Measurements from ENCODE around the gene FBXO24.
"Not testable (repeated sequence)": the region's sequence is repeated elsewhere in the genome, so short reads cannot be mapped to it uniquely, and the experiment has no call there.

FBXO24 gene

DNA sequence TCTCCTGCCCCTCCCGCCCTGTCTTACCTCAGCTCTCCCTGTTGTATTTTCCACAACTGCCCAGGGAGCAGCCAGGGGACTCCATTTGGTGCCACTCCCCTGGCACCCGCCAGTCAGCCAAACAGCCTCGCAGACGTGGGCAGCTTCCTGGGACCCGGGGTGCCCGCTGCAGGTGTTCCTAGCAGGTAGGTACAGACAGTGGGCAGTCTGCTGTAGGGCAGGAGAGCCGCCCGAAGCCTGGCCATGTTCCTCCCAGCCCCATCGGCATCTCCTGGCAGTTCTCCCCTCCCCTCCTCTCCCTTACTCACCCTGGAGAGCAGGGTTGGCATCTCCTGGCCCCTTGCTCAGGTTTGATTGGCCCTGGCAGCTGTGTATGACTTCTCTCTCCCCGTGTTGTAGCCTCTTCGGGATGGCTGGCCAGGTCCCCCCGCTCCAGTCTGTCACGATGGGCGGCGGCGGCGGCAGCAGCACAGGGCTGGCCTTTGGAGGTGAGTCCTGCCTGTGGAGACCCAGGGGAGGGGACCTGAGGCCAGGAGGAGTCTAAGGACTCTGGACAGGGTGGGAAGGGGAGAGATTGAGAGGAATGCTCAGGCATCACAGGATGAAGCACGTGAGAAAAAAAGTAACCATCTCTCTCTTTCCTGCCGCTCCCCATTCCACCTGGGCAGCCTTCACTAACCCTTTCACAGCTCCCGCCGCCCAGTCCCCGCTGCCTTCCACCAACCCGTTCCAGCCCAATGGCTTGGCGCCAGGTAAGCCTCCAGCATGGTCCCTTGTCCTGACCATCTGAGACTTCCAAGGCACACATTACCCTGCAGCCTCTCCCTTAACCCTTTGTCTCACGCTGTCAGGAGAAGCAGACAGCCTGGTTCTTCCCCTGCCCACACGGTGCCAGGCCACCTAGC, 23.7 kb upstream of the FBXO24 start:
- no peak overlapping the region for H3K27ac ChIP-seq
- TF ChIP-seq, protein P1, sequence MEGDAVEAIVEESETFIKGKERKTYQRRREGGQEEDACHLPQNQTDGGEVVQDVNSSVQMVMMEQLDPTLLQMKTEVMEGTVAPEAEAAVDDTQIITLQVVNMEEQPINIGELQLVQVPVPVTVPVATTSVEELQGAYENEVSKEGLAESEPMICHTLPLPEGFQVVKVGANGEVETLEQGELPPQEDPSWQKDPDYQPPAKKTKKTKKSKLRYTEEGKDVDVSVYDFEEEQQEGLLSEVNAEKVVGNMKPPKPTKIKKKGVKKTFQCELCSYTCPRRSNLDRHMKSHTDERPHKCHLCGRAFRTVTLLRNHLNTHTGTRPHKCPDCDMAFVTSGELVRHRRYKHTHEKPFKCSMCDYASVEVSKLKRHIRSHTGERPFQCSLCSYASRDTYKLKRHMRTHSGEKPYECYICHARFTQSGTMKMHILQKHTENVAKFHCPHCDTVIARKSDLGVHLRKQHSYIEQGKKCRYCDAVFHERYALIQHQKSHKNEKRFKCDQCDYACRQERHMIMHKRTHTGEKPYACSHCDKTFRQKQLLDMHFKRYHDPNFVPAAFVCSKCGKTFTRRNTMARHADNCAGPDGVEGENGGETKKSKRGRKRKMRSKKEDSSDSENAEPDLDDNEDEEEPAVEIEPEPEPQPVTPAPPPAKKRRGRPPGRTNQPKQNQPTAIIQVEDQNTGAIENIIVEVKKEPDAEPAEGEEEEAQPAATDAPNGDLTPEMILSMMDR (IDR thresholded peaks at IDR 0.05), result no peak
- no peak for TF ChIP-seq ZFX (IDR thresholded peaks at IDR 0.05; ENCODE audit: borderline replicate concordance)

DNA sequence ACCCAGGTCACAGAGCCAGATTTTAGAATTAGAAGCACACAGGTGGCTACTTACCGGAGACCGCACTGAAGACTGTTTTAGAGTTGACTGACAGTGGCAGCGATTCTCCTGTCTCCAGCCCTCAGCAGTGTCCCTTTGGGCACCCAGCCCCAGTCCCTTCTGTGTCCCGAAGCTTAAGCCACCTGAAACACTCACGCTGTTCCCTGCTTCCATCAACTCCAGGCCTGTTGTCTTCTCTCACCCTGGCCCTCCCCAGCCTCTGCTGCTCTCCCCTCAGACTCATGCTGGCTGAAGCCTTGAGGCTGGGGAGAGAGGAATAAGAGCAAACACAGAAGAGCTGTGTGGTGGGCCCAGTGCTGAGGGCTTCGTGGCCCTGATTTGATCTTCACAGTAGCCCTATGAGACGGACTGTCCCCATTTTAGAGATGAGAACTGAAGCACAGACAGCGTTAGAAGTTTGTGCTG, 23.0 kb upstream of the FBXO24 start:
- no peak for TF ChIP-seq ZFX (IDR thresholded peaks at IDR 0.05; ENCODE audit: borderline replicate concordance)
- TF ChIP-seq, protein P1 (IDR thresholded peaks at IDR 0.05), result no peak

DNA sequence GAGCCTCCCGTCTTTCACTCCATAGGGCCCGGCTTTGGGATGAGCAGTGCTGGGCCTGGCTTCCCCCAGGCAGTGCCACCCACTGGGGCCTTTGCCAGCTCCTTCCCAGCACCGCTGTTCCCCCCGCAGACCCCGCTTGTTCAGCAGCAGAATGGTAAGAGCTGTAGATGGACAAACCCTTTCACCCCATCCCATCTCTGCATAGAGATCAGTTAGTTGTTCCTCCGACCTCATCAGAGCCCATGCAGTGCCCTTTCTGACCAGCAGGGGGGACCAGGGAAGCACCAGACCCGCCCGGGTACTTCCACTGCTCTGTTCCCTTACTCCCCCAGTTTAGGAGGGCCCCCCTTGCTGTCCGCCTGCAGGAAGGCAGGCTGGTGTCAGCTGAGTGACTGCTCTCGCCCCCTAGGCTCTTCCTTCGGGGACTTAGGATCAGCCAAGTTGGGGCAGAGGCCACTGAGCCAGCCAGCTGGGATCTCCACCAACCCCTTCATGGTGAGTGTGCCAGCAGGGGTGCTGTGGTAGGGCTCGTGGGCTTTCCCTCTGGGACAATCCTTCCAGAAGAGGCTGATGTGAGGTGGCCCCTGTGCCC, 22.2 kb upstream of the FBXO24 start:
- no peak for TF ChIP-seq ZFX (IDR thresholded peaks at IDR 0.05; ENCODE audit: borderline replicate concordance)
- TF ChIP-seq, protein P1 (IDR thresholded peaks at IDR 0.05), result peak; percentile 98
- H3K27ac ChIP-seq, result no peak overlapping the region

More for the DNA sequence above, 23.0 kb upstream of the FBXO24 start:
- H3K27ac ChIP-seq, result no peak overlapping the region

DNA sequence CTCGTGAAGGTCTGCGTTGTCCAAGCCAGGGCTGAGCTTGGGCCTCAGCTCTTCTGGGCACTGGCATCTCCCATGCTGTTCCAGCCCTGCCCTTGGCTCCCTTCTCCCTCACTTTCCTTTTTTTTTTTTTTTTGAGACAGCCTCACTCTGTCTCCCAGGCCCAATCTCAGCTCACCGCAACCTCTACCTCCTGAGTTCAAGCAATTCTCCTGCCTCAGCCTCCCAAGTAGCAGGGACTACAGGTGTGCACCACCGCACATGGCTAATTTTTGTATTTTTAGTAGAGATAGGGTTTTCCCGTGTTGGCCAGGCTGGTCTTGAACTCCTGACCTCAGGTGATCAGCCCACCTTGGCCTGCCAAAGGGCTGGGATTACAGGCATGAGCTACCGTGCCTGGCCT, 21.7 kb upstream of the FBXO24 start:
- not testable (repeated sequence) for H3K27ac ChIP-seq

DNA sequence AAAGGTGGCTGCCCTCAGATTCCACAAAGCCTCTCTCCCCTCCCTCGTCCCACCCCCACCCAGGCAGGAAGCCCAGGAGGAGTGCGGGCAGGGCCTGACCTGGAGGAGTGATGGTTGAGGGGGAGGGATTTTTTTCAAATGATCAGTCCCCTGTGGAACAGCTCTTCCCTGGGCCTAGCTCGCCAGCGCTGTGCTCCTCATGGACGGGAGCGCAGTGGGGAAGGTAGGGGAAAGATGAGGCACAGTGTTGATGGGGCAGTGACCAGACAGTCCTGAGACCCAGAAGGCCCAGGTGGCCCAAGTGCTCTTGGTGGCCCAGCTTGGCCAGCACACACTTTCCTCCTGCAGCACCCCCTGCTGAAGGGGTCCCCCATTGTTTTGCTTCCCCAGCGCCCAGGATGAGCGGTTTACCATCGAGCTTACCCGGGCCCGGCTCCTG, 21.0 kb upstream of the FBXO24 start:
- TF ChIP-seq ZFX (IDR thresholded peaks at IDR 0.05; ENCODE audit: borderline replicate concordance), result no peak
- TF ChIP-seq, protein P1 (IDR thresholded peaks at IDR 0.05), result no peak
- H3K27ac ChIP-seq, result no peak overlapping the region

DNA sequence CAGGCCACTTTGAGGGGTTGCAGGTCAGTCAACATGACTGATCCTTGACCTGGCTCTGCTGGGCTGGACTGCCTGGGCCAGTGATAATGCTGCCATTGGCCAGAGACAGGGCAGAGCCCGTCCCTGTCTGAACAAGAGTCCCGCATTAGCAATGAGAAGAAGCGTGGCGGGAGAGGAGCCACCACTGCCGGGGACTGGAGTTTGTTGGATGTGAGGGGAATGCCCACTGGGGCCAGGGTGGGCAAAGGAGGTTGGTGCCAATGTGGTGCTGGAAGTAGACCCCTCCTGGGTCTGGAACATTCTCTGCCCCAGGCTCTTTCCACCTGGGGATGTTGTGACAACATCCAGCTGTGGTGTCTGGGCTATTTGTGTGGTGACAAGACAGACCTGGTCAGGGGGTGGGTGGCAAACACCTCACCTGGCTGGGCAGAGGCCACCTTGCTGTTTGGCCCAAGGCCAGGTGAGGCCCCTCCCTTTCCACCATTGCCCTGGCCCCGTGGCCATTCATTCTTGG, 20.1 kb upstream of the FBXO24 start:
- H3K27ac ChIP-seq, result peak overlapping the region; percentile 74
- TF ChIP-seq, protein P1 (IDR thresholded peaks at IDR 0.05), result no peak
- no peak for TF ChIP-seq ZFX (IDR thresholded peaks at IDR 0.05; ENCODE audit: borderline replicate concordance)

DNA sequence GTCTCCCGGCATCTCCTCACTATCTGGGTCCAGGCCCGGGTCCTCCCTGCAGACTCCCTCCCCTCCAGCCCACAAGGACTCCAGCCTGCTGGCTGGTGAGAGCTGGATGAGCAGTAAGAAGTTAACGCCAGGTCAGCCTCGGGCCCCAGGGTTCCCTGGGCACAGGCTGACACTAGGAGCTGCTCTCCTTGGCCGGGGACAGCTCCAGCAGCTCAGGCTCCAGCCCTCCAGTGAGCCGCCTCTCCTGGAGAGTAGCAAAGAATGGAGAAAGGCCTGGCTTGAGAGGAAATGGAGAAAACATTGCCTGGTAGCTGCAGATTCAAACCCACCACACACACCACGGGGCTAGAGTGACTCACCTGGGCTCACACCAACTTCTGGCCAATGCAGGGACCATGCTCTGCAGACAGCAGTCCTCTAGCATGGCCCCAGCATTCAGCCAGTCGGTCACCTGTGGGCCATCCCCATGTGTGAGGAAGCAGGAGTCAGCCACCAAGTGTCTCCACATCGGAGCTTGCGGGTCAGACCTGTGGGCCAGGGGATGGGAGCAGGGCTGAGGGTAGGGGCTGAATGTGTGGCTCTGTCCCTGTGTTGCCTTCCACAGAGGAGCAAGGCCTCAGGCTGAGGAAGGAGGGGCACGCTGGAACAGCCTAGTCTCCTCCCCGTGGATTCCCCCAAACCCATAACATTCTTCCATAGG, 18.9 kb upstream of the FBXO24 start:
- H3K27ac ChIP-seq, result peak overlapping the region; percentile 74
- TF ChIP-seq ZFX (IDR thresholded peaks at IDR 0.05; ENCODE audit: borderline replicate concordance), result no peak
- TF ChIP-seq, protein P1 (IDR thresholded peaks at IDR 0.05), result no peak

All from 22Rv1 (cell line).